Bronchial epithelial cell (primary cell): ENCODE results near the gene IPPK. TPM values are rescaled to one million over a fixed set of nuclear protein-coding genes. Genes with fewer than 3 reads are reported as not detected.

Experiments
- DNase-seq: peaks from one replicate; pipeline ENCODE4 v3.0.0-alpha.2; 2010; ENCODE audit warnings: low read depth
- FAIRE-seq: peaks from 2 replicates; lab custom pipeline; 2011; peaks lifted over from hg19 to GRCh38; lab: Jason Lieb, UNC
- H3K27me3 ChIP-seq: 2 replicates; pipeline ENCODE4 v1.5.1; 2011; ENCODE audit warnings: low read length; ENCODE audit not compliant: control insufficient read depth, insufficient read depth
- H3K36me3 ChIP-seq: 2 replicates; pipeline ENCODE4 v1.5.1; 2011; ENCODE audit warnings: low read length; ENCODE audit not compliant: control insufficient read depth, insufficient read depth
- H3K4me3 ChIP-seq: 2 replicates; pipeline ENCODE4 v1.5.1; 2011; ENCODE audit warnings: mild to moderate bottlenecking, low read depth, low read length, control low read depth
- total RNA-seq: library from RNA; depleted of rRNA; stranded (reverse); fragments of >200 nt; gene quantifications from 2 replicates; pipeline ENCODE4 v1.2.1, GENCODE V29; 2014
- TF ChIP-seq, protein P1 (sequence below): IDR thresholded peaks from 2 replicates; pipeline ENCODE4 v1.5.1; 2011; ENCODE audit warnings: mild to moderate bottlenecking, moderate library complexity, low read length, control low read depth, inconsistent platforms; ENCODE audit not compliant: insufficient read depth, severe bottlenecking

Gene IPPK
- total RNA-seq, 1 donor from 2014 or later = 27.6 TPM

DNA sequence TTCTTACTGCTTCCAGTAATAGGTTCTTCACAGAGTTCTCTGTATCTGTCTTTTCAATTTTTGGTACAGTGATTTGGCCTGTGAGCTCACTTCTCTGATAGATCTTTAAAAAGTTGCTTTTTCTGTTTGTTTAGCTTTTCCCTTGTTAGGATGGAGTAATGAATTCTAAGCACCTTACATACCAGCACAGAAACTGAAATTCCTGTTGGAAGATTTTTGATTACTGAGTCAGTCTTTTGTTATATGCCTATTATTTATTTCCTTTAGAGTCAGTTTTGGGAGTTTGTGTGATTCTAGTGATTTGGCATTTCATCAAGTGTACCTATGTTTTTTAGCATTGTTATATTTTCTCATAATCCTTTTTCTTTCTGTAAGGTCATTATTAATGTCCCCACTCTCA is 37.6 kb upstream of the IPPK start:
- Histone ChIP-seq H3K36me3 (peaks cover 5% of the 10 kb centered on the region), H3K27me3 (no peaks in the 10 kb centered on the region), H3K4me3 (no peak overlapping the region)
- DNase-seq = peak; percentile 37
- TF ChIP-seq, protein P1, sequence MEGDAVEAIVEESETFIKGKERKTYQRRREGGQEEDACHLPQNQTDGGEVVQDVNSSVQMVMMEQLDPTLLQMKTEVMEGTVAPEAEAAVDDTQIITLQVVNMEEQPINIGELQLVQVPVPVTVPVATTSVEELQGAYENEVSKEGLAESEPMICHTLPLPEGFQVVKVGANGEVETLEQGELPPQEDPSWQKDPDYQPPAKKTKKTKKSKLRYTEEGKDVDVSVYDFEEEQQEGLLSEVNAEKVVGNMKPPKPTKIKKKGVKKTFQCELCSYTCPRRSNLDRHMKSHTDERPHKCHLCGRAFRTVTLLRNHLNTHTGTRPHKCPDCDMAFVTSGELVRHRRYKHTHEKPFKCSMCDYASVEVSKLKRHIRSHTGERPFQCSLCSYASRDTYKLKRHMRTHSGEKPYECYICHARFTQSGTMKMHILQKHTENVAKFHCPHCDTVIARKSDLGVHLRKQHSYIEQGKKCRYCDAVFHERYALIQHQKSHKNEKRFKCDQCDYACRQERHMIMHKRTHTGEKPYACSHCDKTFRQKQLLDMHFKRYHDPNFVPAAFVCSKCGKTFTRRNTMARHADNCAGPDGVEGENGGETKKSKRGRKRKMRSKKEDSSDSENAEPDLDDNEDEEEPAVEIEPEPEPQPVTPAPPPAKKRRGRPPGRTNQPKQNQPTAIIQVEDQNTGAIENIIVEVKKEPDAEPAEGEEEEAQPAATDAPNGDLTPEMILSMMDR = no peak
- no peak for FAIRE-seq

GRCh38 chr9:92706218-92706940 is 36.4 kb upstream of the IPPK start:
- H3K27me3 ChIP-seq = no peaks in the 10 kb centered on the region
- H3K36me3 ChIP-seq = no peaks in the 10 kb centered on the region
- TF ChIP-seq, protein P1 = peak; percentile 78
- DNase-seq = peak; percentile 85
- FAIRE-seq = no peak
- no peak overlapping the region for H3K4me3 ChIP-seq

DNA sequence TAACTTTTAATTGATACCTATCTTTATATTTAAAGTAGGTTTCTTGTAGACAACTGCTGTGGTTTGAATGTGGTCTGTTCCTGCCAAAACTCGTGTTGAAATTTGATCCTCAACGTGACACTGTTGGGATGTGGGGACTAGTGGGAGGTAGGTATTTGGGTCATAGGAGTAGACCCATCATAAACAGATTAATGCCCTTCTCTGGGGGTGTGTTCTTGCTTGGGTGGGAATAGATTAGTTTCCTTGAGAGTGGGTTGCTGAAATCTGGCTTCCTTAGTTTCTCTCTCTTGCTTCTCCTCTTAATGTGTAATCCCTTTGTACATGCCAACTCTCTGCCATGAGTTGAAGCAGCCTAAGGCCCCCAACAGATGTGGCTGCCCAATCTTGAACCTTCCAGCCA is 34.6 kb upstream of the IPPK start:
- FAIRE-seq = no peak
- no peak overlapping the region for H3K4me3 ChIP-seq
- H3K36me3 ChIP-seq = no peaks in the 10 kb centered on the region
- TF ChIP-seq, protein P1 = no peak
- H3K27me3 ChIP-seq = no peaks in the 10 kb centered on the region
- no peak for DNase-seq

DNA sequence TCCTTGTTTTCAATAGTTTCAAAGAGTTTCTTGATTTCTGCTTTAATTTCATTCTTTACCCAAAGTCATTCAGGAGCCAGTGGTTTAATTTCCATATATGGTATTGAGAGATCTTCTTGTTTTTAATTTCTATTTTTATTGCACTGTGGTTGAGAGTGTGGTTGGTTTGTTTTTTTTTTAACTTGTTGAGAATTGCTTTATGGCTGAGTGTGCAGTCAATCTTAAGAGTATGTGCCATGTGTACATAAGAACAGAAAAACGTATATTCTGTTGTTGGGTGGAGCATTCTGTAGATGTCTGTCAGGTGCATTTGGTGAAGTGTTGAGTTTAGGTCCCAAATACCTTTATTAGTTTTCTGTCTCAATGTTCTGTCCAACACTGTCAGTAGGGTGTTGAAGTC is 26.7 kb upstream of the IPPK start:
- Histone ChIP-seq H3K4me3 (no peak overlapping the region), H3K36me3 (no peaks in the 10 kb centered on the region), H3K27me3 (no peaks in the 10 kb centered on the region)
- TF ChIP-seq, protein P1 = no peak
- no peak for DNase-seq
- FAIRE-seq = no peak

DNA sequence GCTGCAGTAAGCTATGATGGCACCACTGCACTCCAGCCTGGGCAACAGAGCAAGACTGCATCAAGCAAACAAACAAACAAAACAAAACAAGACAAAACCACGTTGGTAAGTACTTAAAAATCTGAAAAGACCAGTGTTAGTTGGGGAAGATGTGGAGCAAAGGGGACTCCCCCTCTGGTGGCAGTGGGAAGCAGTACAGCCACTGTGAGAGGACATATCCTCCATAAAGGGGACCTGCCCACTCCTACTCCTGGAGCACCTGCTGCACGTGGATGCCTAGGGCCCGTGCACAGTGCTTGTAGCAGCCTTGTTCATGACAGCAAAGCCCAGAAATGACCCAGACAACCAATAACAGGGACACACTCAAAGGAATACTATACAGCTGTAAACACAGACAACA is 17.0 kb upstream of the IPPK start:
- no peak overlapping the region for H3K4me3 ChIP-seq
- no peaks in the 10 kb centered on the region for H3K36me3 ChIP-seq
- H3K27me3 ChIP-seq = no peaks in the 10 kb centered on the region
- DNase-seq (no peak), FAIRE-seq (no peak)
- TF ChIP-seq, protein P1 = no peak

GRCh38 chr9:92685022-92685421 is 15.1 kb upstream of the IPPK start:
- H3K4me3 ChIP-seq = no peak overlapping the region
- TF ChIP-seq, protein P1 = no peak
- no peaks in the 10 kb centered on the region for H3K27me3 ChIP-seq
- no peaks in the 10 kb centered on the region for H3K36me3 ChIP-seq
- FAIRE-seq = no peak
- DNase-seq = no peak
